HCT116 (cell line): ENCODE results near the gene SMCR8. TPM values are rescaled to one million over a fixed set of nuclear protein-coding genes. Genes with fewer than 3 reads are reported as not detected.

Experiments used
- ATAC-seq: fragments of 200-7000 bp; cut with Tn5 transposase; 2 replicates; pipeline ENCODE4 v1.9.1; 2020; ENCODE audit warnings: mild to moderate bottlenecking, moderate library complexity
- BruUV-seq: library from RNA; stranded (reverse); fragments of 400-500 nt; replicated peaks from 2 replicates; lab custom pipeline; 2021; lab: Mats Ljungman, UMichigan
- CTCF ChIA-PET: fragments of 300-600 bp; sonication (Branson Sonifier 250); formaldehyde crosslinking; loops from one replicate; lab custom pipeline; 2021; ENCODE audit warnings: antibody characterized with exemption; lab: Charles Lee
- POLR2A ChIA-PET: fragments of 300-600, 350-600 bp; sonication (Branson Sonifier 250); formaldehyde crosslinking; loops from one replicate; lab custom pipeline; 2021; ENCODE audit warnings: antibody characterized with exemption; lab: Charles Lee
- RAD21 ChIA-PET, 2 experiments: fragments of 300-600 bp; sonication (Branson Sonifier 250); formaldehyde crosslinking; loops; one replicate each; lab custom pipeline; 2023; ENCODE audit warnings: low total read pairs in 2 of 2; ENCODE audit not compliant: uncharacterized antibody in 2 of 2, unreplicated experiment in 2 of 2, low non-redundant PET in 1 of 2; lab: Charles Lee
- DNase-seq: peaks from one replicate; pipeline ENCODE4 v3.0.0-alpha.2; 2010; ENCODE audit warnings: low read depth, low spot score
- H2AFZ ChIP-seq: fragments of 200-600 bp; shearing (Covaris generic), sonication (generic); 2 replicates; pipeline ENCODE4 v1.6.1; 2017; ENCODE audit warnings: low read depth, mixed run types, mixed read lengths, antibody characterized with exemption, low read length; ENCODE audit not compliant: poor library complexity, severe bottlenecking
- H3K27ac ChIP-seq: 2 replicates; pipeline ENCODE4 v1.5.1; 2012; ENCODE audit warnings: low read depth, low read length
- H3K27me3 ChIP-seq: fragments of 200-600 bp; sonication (generic); 2 replicates; pipeline ENCODE4 v1.6.1; 2016; ENCODE audit warnings: mixed run types, low read length, mixed read lengths; ENCODE audit not compliant: insufficient read depth
- H3K36me3 ChIP-seq, 2 experiments: fragments of 200-500 bp in 1 of 2; fragments of 200-600 bp in 1 of 2; sonication (Bioruptor generic) in 1 of 2; sonication (generic) in 1 of 2; 2 replicates each; pipeline versions ENCODE4 v1.5.1 to v1.6.1; 2014 to 2016; ENCODE audit warnings: low read length in 2 of 2, inconsistent platforms in 1 of 2, mixed read lengths in 1 of 2, mixed run types in 1 of 2; ENCODE audit not compliant: insufficient read depth in 2 of 2, control insufficient read depth in 1 of 2
- H3K4me1 ChIP-seq, 2 experiments: fragments of 200-600 bp in 1 of 2; sonication (generic) in 1 of 2; 2 replicates each; pipeline versions ENCODE4 v1.5.1 to v1.6.1; 2012 to 2017; ENCODE audit warnings: low read length in 2 of 2, inconsistent platforms in 1 of 2, mild to moderate bottlenecking in 1 of 2, mixed read lengths in 1 of 2, mixed run types in 1 of 2, moderate library complexity in 1 of 2; ENCODE audit not compliant: insufficient read depth in 2 of 2, control insufficient read depth in 1 of 2
- H3K4me2 ChIP-seq: fragments of 200-600 bp; sonication (generic); 2 replicates; pipeline ENCODE4 v1.6.1; 2017; ENCODE audit warnings: mixed run types, low read length, mixed read lengths
- H3K4me3 ChIP-seq, 2 experiments: fragments of 200-600 bp in 1 of 2; sonication (generic) in 1 of 2; replicated peaks in 1 of 2; 2 replicates each; pipeline ENCODE4 v1.5.1; 2011 to 2016; ENCODE audit warnings: low read length in 2 of 2, control low read depth in 1 of 2, low read depth in 1 of 2, mild to moderate bottlenecking in 1 of 2, mixed read lengths in 1 of 2, mixed run types in 1 of 2
- H3K79me2 ChIP-seq: fragments of 200-600 bp; sonication (generic); 2 replicates; pipeline ENCODE4 v1.6.1; 2017; ENCODE audit warnings: mild to moderate bottlenecking, mixed run types, low read length, moderate library complexity, mixed read lengths; ENCODE audit not compliant: insufficient read depth
- H3K9ac ChIP-seq: fragments of 200-600 bp; sonication (generic); 2 replicates; pipeline ENCODE4 v1.6.1; 2016; ENCODE audit warnings: low read length, mixed read lengths
- H3K9me2 ChIP-seq: fragments of 200-600 bp; sonication (generic), shearing (Covaris generic); 2 replicates; pipeline ENCODE4 v1.6.1; 2017; ENCODE audit warnings: mixed run types, mild to moderate bottlenecking, moderate library complexity; ENCODE audit not compliant: insufficient read depth
- H3K9me3 ChIP-seq, 2 experiments: fragments of 200-500 bp in 1 of 2; fragments of 200-600 bp in 1 of 2; sonication (Bioruptor generic) in 1 of 2; sonication (generic) in 1 of 2; 2 replicates each; pipeline ENCODE4 v1.6.1; 2014 to 2017; ENCODE audit warnings: low read length in 2 of 2, mixed read lengths in 2 of 2, inconsistent platforms in 1 of 2, low read depth in 1 of 2, mild to moderate bottlenecking in 1 of 2, mixed run types in 1 of 2, moderate library complexity in 1 of 2; ENCODE audit not compliant: control insufficient read depth in 1 of 2, insufficient read depth in 1 of 2
- H4K20me1 ChIP-seq: fragments of 200-600 bp; sonication (generic), shearing (Covaris generic); 2 replicates; pipeline ENCODE4 v1.6.1; 2017; ENCODE audit warnings: mixed run types, mild to moderate bottlenecking, moderate library complexity; ENCODE audit not compliant: insufficient read depth
- CBX3 ChIP-seq: IDR thresholded peaks from 2 replicates; pipeline ENCODE4 v1.6.1; 2012; ENCODE audit warnings: low read depth
- EGR1 ChIP-seq: IDR thresholded peaks from 2 replicates; pipeline ENCODE4 v1.6.1; 2012; ENCODE audit warnings: low read depth
- EZH2 ChIP-seq: fragments of 200-600 bp; sonication (generic); IDR thresholded peaks from 2 replicates; pipeline ENCODE4 v1.6.1; 2017; ENCODE audit warnings: antibody characterized with exemption, mixed run types
- EZH2phosphoT487 ChIP-seq: fragments of 200-600 bp; IDR thresholded peaks from 2 replicates; pipeline ENCODE4 v1.6.1; 2018; ENCODE audit warnings: antibody characterized with exemption, borderline replicate concordance
- MAX ChIP-seq: IDR thresholded peaks from 2 replicates; pipeline ENCODE4 v1.6.1; 2012
- POLR2AphosphoS5 ChIP-seq: IDR thresholded peaks from 2 replicates; pipeline ENCODE4 v1.6.1; 2011; ENCODE audit warnings: mild to moderate bottlenecking, low read depth, low read length, moderate library complexity
- RAD21 ChIP-seq: IDR thresholded peaks from 2 replicates; pipeline ENCODE4 v1.6.1; 2012; ENCODE audit warnings: low read depth, mild to moderate bottlenecking
- SIN3A ChIP-seq: IDR thresholded peaks from 2 replicates; pipeline ENCODE4 v1.6.1; 2012; ENCODE audit warnings: low read depth
- SP1 ChIP-seq: IDR thresholded peaks from 2 replicates; pipeline ENCODE4 v1.6.1; 2012; ENCODE audit warnings: low read depth
- intact Hi-C: fragments of 100-400 bp; cut with micrococcal nuclease; formaldehyde crosslinking; loops from 2 replicates; pipeline ENCODE4 v1.10.0; 2022
- total RNA-seq: library from RNA; stranded (reverse); gene quantifications from one replicate; pipeline ENCODE4 v1.2.1, GENCODE V29; 2021; ENCODE audit not compliant: unreplicated experiment
- TF ChIP-seq, protein P1 (sequence below): IDR thresholded peaks from 2 replicates; pipeline ENCODE4 v1.6.1; 2012
- TF ChIP-seq, protein P2 (sequence below): IDR thresholded peaks from 2 replicates; pipeline ENCODE4 v1.6.1; 2011; ENCODE audit warnings: mild to moderate bottlenecking, low read length, moderate library complexity; ENCODE audit not compliant: insufficient replicate concordance; ENCODE audit errors: extremely low read depth
- TF ChIP-seq, protein P3 (sequence below): IDR thresholded peaks from 2 replicates; pipeline ENCODE4 v1.6.1; 2012; ENCODE audit warnings: low read depth

SMCR8 gene
- total RNA-seq, 1 experiment from 2014 or later, result 12.7 TPM

- CTCF ChIA-PET, result interaction anchor here (0.8 to 1.2 kb wide), 2 partner anchors 76 to 107 kb away, joined by 3 to 5 read pairs; no protein-coding TSS in a partner anchor
- Histone ChIP-seq H3K36me3 (peaks cover 8 to 13% of the 10 kb centered on the region in 2 experiments; a peak in 3 of 4 replicates), H3K4me2 (no peak overlapping the region), H3K9me2 (no peaks in the 10 kb centered on the region), H3K4me3 (no peak overlapping the region), H3K27me3 (no peaks in the 10 kb centered on the region), H3K9ac (no peak overlapping the region), H3K79me2 (no peaks in the 10 kb centered on the region), H4K20me1 (no peaks in the 10 kb centered on the region), H3K27ac (no peak overlapping the region), H3K9me3 (no peaks in the 10 kb centered on the region), H2AFZ (no peak overlapping the region), H3K4me1 (no peaks in the 10 kb centered on the region)
- POLR2A ChIA-PET, result no interaction called here
- intact Hi-C loops, result no loop called here
- no peak for DNase-seq
- TF ChIP-seq, protein P1, sequence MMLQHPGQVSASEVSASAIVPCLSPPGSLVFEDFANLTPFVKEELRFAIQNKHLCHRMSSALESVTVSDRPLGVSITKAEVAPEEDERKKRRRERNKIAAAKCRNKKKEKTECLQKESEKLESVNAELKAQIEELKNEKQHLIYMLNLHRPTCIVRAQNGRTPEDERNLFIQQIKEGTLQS, result no peak
- no peak for TF ChIP-seq CBX3
- no peak for TF ChIP-seq MAX
- no TSS peak for BruUV-seq
- RAD21 ChIA-PET, result no interaction called here
- no peak for ATAC-seq
These were observed 9.3 kb downstream of the SMCR8 start for GRCh38 chr17:18324140-18325050.

DNA sequence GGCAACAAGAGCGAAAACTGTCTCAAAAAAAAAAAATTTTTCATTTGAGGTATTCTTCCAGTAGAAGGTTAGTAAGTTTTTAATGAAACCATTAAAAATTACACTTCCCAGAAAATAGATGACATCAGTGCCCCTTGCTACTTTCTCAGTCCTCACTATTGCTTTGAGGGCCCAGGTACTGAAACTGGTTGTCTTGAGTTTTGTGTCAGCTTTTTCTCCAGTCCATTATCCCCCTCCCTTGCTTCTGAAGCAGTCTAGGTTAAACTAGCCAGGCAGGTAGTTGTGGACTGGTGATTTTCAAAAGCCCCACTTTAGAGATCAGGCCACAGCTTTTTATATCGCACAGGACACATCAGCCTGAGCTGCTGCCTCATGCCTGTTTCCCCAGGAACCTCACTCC, 10.9 kb downstream of the SMCR8 start:
- no peak overlapping the region for H2AFZ ChIP-seq
- no peaks in the 10 kb centered on the region for H3K9me2 ChIP-seq
- H3K36me3 ChIP-seq, result peaks cover 8 to 16% of the 10 kb centered on the region in 2 experiments; a peak in 3 of 4 replicates
- H3K4me3 ChIP-seq, result no peak overlapping the region
- DNase-seq (no peak), ATAC-seq (no peak)
- BruUV-seq, result no TSS peak
- H3K79me2 ChIP-seq, result no peaks in the 10 kb centered on the region
- ChIA-PET CTCF (no interaction called here), RAD21 (no interaction called here), POLR2A (no interaction called here)
- H3K4me1 ChIP-seq, result no peaks in the 10 kb centered on the region
- H3K27ac ChIP-seq, result no peak overlapping the region
- H3K9me3 ChIP-seq, result no peaks in the 10 kb centered on the region
- no peaks in the 10 kb centered on the region for H4K20me1 ChIP-seq
- H3K27me3 ChIP-seq, result no peaks in the 10 kb centered on the region
- intact Hi-C loops, result no loop called here
- no peak overlapping the region for H3K9ac ChIP-seq
- no peak overlapping the region for H3K4me2 ChIP-seq
- no peak for TF ChIP-seq RAD21
- no peak for TF ChIP-seq POLR2AphosphoS5
- TF ChIP-seq SP1, result no peak
- TF ChIP-seq CBX3, result no peak
- no peak for TF ChIP-seq EZH2phosphoT487
- TF ChIP-seq, protein P2, sequence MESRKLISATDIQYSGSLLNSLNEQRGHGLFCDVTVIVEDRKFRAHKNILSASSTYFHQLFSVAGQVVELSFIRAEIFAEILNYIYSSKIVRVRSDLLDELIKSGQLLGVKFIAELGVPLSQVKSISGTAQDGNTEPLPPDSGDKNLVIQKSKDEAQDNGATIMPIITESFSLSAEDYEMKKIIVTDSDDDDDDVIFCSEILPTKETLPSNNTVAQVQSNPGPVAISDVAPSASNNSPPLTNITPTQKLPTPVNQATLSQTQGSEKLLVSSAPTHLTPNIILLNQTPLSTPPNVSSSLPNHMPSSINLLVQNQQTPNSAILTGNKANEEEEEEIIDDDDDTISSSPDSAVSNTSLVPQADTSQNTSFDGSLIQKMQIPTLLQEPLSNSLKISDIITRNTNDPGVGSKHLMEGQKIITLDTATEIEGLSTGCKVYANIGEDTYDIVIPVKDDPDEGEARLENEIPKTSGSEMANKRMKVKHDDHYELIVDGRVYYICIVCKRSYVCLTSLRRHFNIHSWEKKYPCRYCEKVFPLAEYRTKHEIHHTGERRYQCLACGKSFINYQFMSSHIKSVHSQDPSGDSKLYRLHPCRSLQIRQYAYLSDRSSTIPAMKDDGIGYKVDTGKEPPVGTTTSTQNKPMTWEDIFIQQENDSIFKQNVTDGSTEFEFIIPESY, result no peak
- TF ChIP-seq EZH2, result no peak
- TF ChIP-seq SIN3A, result no peak
- TF ChIP-seq, protein P3, sequence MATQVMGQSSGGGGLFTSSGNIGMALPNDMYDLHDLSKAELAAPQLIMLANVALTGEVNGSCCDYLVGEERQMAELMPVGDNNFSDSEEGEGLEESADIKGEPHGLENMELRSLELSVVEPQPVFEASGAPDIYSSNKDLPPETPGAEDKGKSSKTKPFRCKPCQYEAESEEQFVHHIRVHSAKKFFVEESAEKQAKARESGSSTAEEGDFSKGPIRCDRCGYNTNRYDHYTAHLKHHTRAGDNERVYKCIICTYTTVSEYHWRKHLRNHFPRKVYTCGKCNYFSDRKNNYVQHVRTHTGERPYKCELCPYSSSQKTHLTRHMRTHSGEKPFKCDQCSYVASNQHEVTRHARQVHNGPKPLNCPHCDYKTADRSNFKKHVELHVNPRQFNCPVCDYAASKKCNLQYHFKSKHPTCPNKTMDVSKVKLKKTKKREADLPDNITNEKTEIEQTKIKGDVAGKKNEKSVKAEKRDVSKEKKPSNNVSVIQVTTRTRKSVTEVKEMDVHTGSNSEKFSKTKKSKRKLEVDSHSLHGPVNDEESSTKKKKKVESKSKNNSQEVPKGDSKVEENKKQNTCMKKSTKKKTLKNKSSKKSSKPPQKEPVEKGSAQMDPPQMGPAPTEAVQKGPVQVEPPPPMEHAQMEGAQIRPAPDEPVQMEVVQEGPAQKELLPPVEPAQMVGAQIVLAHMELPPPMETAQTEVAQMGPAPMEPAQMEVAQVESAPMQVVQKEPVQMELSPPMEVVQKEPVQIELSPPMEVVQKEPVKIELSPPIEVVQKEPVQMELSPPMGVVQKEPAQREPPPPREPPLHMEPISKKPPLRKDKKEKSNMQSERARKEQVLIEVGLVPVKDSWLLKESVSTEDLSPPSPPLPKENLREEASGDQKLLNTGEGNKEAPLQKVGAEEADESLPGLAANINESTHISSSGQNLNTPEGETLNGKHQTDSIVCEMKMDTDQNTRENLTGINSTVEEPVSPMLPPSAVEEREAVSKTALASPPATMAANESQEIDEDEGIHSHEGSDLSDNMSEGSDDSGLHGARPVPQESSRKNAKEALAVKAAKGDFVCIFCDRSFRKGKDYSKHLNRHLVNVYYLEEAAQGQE, result no peak
- no peak for TF ChIP-seq EGR1
- TF ChIP-seq MAX, result no peak
